Activated naive CD8-positive, alpha-beta T cell treated with anti-CD3 and anti-CD28 coated beads for 36 hours (primary cell): ENCODE measurements around the gene CCDC12. TPM values are rescaled to one million over a fixed set of nuclear protein-coding genes. Genes with fewer than 3 reads are reported as not detected.

Experiments used
- DNase-seq: peaks from one replicate; pipeline ENCODE4 v3.0.0; 2021
- H3K27ac Mint-ChIP-seq: one replicate; pipeline ENCODE4 v1.8.0; 2022; ENCODE audit warnings: mild to moderate bottlenecking, moderate library complexity, mixed read lengths
- H3K27me3 Mint-ChIP-seq: one replicate; pipeline ENCODE4 v1.8.0; 2022; ENCODE audit warnings: mild to moderate bottlenecking, mixed read lengths
- H3K36me3 Mint-ChIP-seq: one replicate; pipeline ENCODE4 v1.8.0; 2021; ENCODE audit warnings: mild to moderate bottlenecking, mixed read lengths
- H3K4me1 Mint-ChIP-seq: one replicate; pipeline ENCODE4 v1.8.0; 2021; ENCODE audit warnings: mixed read lengths
- H3K4me3 Mint-ChIP-seq: one replicate; pipeline ENCODE4 v1.8.0; 2022; ENCODE audit warnings: mild to moderate bottlenecking, moderate library complexity, mixed read lengths
- H3K9me3 Mint-ChIP-seq: one replicate; pipeline ENCODE4 v1.8.0; 2022; ENCODE audit warnings: mixed read lengths
- total RNA-seq, 2 experiments: library from RNA; stranded (reverse); gene quantifications; one replicate each; pipeline ENCODE4 v1.2.3, GENCODE V29; 2021

The CCDC12 gene
- total RNA-seq, 2 experiments from 2014 or later, result 48.8 to 55.4 TPM

GRCh38 chr3:46950177-46950576, 26.4 kb downstream of the CCDC12 start:
- DNase-seq, result no peak
- Mint-ChIP-seq H3K27me3 (no peaks in the 10 kb centered on the region), H3K9me3 (no peaks in the 10 kb centered on the region), H3K4me1 (peaks cover 84% of the 10 kb centered on the region), H3K36me3 (peaks cover 50% of the 10 kb centered on the region), H3K27ac (peak overlapping the region; percentile 7), H3K4me3 (no peak overlapping the region)

GRCh38 chr3:46948830-46949671, 27.5 kb downstream of the CCDC12 start:
- peak overlapping the region; percentile 78 for H3K27ac Mint-ChIP-seq
- H3K4me1 Mint-ChIP-seq, result peaks cover 78% of the 10 kb centered on the region
- peaks cover 46% of the 10 kb centered on the region for H3K36me3 Mint-ChIP-seq
- no peaks in the 10 kb centered on the region for H3K9me3 Mint-ChIP-seq
- DNase-seq, result no peak
- H3K4me3 Mint-ChIP-seq, result no peak overlapping the region
- H3K27me3 Mint-ChIP-seq, result no peaks in the 10 kb centered on the region

GRCh38 chr3:46947981-46948791, 28.4 kb downstream of the CCDC12 start:
- Mint-ChIP-seq H3K4me3 (peak overlapping the region; percentile 51), H3K4me1 (peaks cover 69% of the 10 kb centered on the region), H3K27me3 (no peaks in the 10 kb centered on the region), H3K36me3 (peaks cover 39% of the 10 kb centered on the region), H3K27ac (peak overlapping the region; percentile 78), H3K9me3 (no peaks in the 10 kb centered on the region)
- DNase-seq, result peak; percentile 45

- Mint-ChIP-seq H3K36me3 (peaks cover 38% of the 10 kb centered on the region), H3K27me3 (no peaks in the 10 kb centered on the region), H3K27ac (peak overlapping the region; percentile 78), H3K4me3 (peak overlapping the region; percentile 51), H3K4me1 (peaks cover 67% of the 10 kb centered on the region), H3K9me3 (no peaks in the 10 kb centered on the region)
- no peak for DNase-seq
These were observed 29.0 kb downstream of the CCDC12 start for GRCh38 chr3:46947546-46947901.

GRCh38 chr3:46946856-46947545, 29.5 kb downstream of the CCDC12 start:
- no peaks in the 10 kb centered on the region for H3K9me3 Mint-ChIP-seq
- DNase-seq, result peak; percentile 56
- H3K4me1 Mint-ChIP-seq, result peaks cover 64% of the 10 kb centered on the region
- peak overlapping the region; percentile 78 for H3K27ac Mint-ChIP-seq
- H3K36me3 Mint-ChIP-seq, result peaks cover 36% of the 10 kb centered on the region
- H3K4me3 Mint-ChIP-seq, result peak overlapping the region; percentile 35
- H3K27me3 Mint-ChIP-seq, result no peaks in the 10 kb centered on the region

DNA sequence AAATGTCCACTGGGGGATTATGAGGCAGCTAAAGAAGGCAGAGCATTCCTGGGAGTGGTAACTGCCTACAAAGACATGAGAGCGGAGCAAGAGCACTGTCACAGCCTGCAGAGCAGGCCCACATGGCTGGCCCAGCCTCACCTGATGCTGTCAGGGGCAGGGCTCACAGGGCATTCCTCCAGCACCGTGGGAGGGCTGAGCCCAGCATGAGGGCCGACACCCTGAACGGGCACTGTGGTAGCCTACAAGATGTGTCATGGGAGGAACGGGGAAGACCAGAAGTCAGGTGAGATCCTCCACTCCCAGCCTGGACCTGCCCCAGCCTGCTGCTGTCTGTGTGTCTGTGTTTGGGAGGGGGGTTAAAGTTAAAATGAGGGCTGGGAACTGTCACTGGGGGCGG, 30.1 kb downstream of the CCDC12 start:
- Mint-ChIP-seq H3K9me3 (no peaks in the 10 kb centered on the region), H3K36me3 (peaks cover 33% of the 10 kb centered on the region), H3K4me1 (peaks cover 60% of the 10 kb centered on the region), H3K27ac (peak overlapping the region; percentile 78), H3K4me3 (no peak overlapping the region), H3K27me3 (no peaks in the 10 kb centered on the region)
- DNase-seq, result no peak

- peaks cover 59% of the 10 kb centered on the region for H3K4me1 Mint-ChIP-seq
- H3K27ac Mint-ChIP-seq, result peak overlapping the region; percentile 67
- H3K36me3 Mint-ChIP-seq, result peaks cover 33% of the 10 kb centered on the region
- DNase-seq, result no peak
- no peaks in the 10 kb centered on the region for H3K27me3 Mint-ChIP-seq
- H3K9me3 Mint-ChIP-seq, result no peaks in the 10 kb centered on the region
- no peak overlapping the region for H3K4me3 Mint-ChIP-seq
These were observed 32.4 kb downstream of the CCDC12 start for GRCh38 chr3:46944191-46944590.

DNA sequence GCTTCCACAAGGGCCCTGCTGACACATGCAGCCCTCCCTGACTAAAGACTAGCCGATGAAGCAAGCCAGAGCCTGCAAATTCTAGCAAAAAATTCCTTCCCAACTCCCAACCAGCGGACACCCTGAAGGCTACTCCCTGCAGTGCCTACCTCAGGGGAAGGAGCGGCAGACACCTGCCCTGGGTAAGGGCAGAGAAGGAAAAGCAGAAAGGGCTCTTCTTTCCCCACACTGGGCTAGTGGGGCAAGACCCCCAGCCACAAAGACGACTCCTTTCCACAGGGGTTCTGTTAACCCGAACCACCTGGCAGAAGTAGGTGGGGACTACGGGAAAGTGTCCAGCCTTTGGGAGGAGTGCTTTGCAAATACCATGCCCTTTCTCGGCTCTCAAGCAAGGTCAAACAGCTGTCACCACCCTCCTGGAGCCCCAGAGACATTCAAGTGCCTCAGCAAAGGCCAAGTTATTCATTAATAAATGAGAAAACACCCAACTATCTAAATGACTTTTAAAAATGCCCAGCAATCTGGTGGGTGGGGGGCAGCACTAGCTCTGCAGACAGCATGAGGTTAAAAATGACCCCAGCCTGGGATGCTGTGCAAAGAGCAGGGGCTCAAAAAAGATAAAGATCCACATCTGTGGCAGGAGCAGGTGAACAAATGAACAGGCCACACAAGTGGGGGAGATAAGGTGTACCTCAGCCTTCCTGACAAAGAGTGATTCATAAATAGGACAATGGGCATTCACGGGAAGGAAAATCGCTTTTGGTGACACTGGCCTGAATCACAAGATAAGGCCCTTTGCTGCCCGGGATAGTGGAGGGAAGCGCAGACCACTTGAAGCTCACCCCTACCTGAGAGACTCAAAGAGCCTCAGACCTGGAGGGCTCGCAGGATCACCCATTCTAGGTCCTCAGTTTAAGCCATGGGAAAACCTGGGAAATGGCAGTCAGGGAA, 33.0 kb downstream of the CCDC12 start:
- DNase-seq, result no peak
- peaks cover 57% of the 10 kb centered on the region for H3K4me1 Mint-ChIP-seq
- no peaks in the 10 kb centered on the region for H3K9me3 Mint-ChIP-seq
- H3K27ac Mint-ChIP-seq, result no peak overlapping the region
- peaks cover 38% of the 10 kb centered on the region for H3K36me3 Mint-ChIP-seq
- H3K27me3 Mint-ChIP-seq, result no peaks in the 10 kb centered on the region
- H3K4me3 Mint-ChIP-seq, result no peak overlapping the region

- no peaks in the 10 kb centered on the region for H3K9me3 Mint-ChIP-seq
- no peak overlapping the region for H3K27ac Mint-ChIP-seq
- H3K27me3 Mint-ChIP-seq, result no peaks in the 10 kb centered on the region
- peaks cover 36% of the 10 kb centered on the region for H3K36me3 Mint-ChIP-seq
- H3K4me3 Mint-ChIP-seq, result no peak overlapping the region
- H3K4me1 Mint-ChIP-seq, result peaks cover 51% of the 10 kb centered on the region
- DNase-seq, result no peak
These were observed 33.9 kb downstream of the CCDC12 start for GRCh38 chr3:46942481-46943236.

- no peak overlapping the region for H3K4me3 Mint-ChIP-seq
- H3K4me1 Mint-ChIP-seq, result peaks cover 45% of the 10 kb centered on the region
- H3K36me3 Mint-ChIP-seq, result peaks cover 30% of the 10 kb centered on the region
- DNase-seq, result no peak
- H3K27ac Mint-ChIP-seq, result no peak overlapping the region
- H3K9me3 Mint-ChIP-seq, result no peaks in the 10 kb centered on the region
- H3K27me3 Mint-ChIP-seq, result no peaks in the 10 kb centered on the region
These were observed 34.5 kb downstream of the CCDC12 start for GRCh38 chr3:46942076-46942475.

DNA sequence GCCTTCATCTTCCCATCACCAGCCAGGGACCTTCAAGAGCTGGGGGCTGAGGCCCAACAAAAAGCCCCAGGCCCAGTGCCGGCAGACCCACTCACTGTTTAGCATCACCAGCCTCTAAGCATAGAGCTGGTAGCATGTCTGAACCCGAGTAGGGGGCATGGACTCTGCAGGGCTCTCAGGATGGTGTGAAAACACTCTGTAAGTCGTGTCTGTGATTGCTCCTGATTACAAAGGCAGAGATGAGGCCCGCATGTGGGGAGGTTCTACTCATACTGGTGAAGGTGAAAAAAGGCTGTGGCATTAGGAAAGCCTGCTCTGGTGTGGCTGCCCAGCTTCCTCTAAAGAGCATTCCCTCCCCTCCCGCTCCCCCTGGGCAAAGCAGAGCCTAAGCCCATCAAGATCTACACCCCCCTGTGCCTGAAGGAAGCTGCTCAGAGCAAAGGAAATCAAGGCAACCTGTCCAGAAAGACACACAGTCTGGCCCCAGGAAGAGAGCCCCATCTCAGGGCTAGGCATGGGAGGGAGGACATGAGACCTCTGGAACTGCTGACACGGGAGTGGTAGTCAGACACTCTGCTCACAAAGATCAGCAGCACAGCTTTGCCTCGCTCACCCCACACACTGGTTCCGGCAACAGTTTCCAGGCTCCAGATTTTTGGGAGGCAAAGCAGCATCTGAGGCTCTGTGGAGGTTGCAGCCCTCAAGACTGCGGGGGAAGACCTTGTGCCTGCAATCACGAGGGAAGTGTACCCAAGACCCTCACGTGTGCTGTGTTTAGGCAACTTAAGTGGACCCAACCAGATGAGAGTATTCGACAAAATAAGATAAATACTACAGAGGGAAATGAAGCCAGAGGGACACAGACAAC, 36.7 kb downstream of the CCDC12 start:
- no peaks in the 10 kb centered on the region for H3K9me3 Mint-ChIP-seq

GRCh38 chr3:46938118-46938517, 38.4 kb downstream of the CCDC12 start:
- no peaks in the 10 kb centered on the region for H3K27me3 Mint-ChIP-seq

More for the DNA sequence above, 36.7 kb downstream of the CCDC12 start:
- no peak overlapping the region for H3K4me3 Mint-ChIP-seq
- no peak overlapping the region for H3K27ac Mint-ChIP-seq
- H3K36me3 Mint-ChIP-seq, result peaks cover 23% of the 10 kb centered on the region
- H3K27me3 Mint-ChIP-seq, result no peaks in the 10 kb centered on the region
- peaks cover 40% of the 10 kb centered on the region for H3K4me1 Mint-ChIP-seq
- DNase-seq, result no peak

GRCh38 chr3:46936733-46937250, 39.8 kb downstream of the CCDC12 start:
- Mint-ChIP-seq H3K27me3 (no peaks in the 10 kb centered on the region), H3K9me3 (no peaks in the 10 kb centered on the region), H3K4me3 (no peak overlapping the region), H3K36me3 (peaks cover 19% of the 10 kb centered on the region), H3K27ac (peak overlapping the region; percentile 47), H3K4me1 (peaks cover 44% of the 10 kb centered on the region)
- DNase-seq, result no peak

More at GRCh38 chr3:46938118-46938517, 38.4 kb downstream of the CCDC12 start:
- H3K4me1 Mint-ChIP-seq, result peaks cover 41% of the 10 kb centered on the region
- no peaks in the 10 kb centered on the region for H3K9me3 Mint-ChIP-seq
- no peak overlapping the region for H3K4me3 Mint-ChIP-seq
- no peak for DNase-seq
- H3K27ac Mint-ChIP-seq, result no peak overlapping the region
- peaks cover 23% of the 10 kb centered on the region for H3K36me3 Mint-ChIP-seq
